Measurements from ENCODE around the gene SLC7A10. TPM values are rescaled to one million over a fixed set of nuclear protein-coding genes. Genes with fewer than 3 reads are reported as not detected.

Gene SLC7A10
- total and polyA plus RNA-seq, 2 donors from 2014 or later, result 0.41 TPM; not detected in 1

GRCh38 chr19:33248954-33249613, 23.4 kb upstream of the SLC7A10 start:
- TF ChIP-seq CTCF (IDR thresholded peaks at IDR 0.05; ENCODE audit: borderline replicate concordance, extremely low read depth, insufficient read depth), result no peak
- Histone ChIP-seq H3K9me3 (ENCODE audit: control insufficient read depth in 2 of 3, insufficient read depth in 1 of 3, low read length in 3 of 3) (peaks cover 0 to 7% (median 2%) of the 10 kb centered on the region in 3 donors), H3K36me3 (ENCODE audit: control insufficient read depth in 2 of 3, insufficient read depth in 3 of 3, low read length in 3 of 3) (peaks cover 0 to 2% (median 0%) of the 10 kb centered on the region in 3 donors), H3K27me3 (ENCODE audit: control insufficient read depth, insufficient read depth, low read length) (peaks cover 2% of the 10 kb centered on the region), H3K9ac (ENCODE audit: low read length in 3 of 3) (no peak overlapping the region), H3K4me1 (ENCODE audit: control insufficient read depth in 2 of 3, insufficient read depth in 2 of 3, low read depth in 1 of 3, low read length in 3 of 3) (no peaks in the 10 kb centered on the region), H3K27ac (ENCODE audit: low read depth in 2 of 2, low read length in 2 of 2) (no peak overlapping the region), H3K4me3 (ENCODE audit: low read length in 3 of 3) (no peak overlapping the region)
- FAIRE-seq (no peak), DNase-seq (peak in 1 of 5 donors; percentile 75)
- intact Hi-C loops (cut with DNase I), result no loop called here

GRCh38 chr19:33248553-33248953, 22.9 kb upstream of the SLC7A10 start:
- no peaks in the 10 kb centered on the region for H3K4me1 ChIP-seq (ENCODE audit: control insufficient read depth in 2 of 3, insufficient read depth in 2 of 3, low read depth in 1 of 3, low read length in 3 of 3)
- no peak overlapping the region for H3K27ac ChIP-seq (ENCODE audit: low read depth in 2 of 2, low read length in 2 of 2)
- intact Hi-C loops (cut with DNase I), result no loop called here
- peaks cover 0 to 7% (median 2%) of the 10 kb centered on the region in 3 donors for H3K9me3 ChIP-seq (ENCODE audit: control insufficient read depth in 2 of 3, insufficient read depth in 1 of 3, low read length in 3 of 3)
- H3K9ac ChIP-seq (ENCODE audit: low read length in 3 of 3), result no peak overlapping the region
- TF ChIP-seq CTCF (IDR thresholded peaks at IDR 0.05; ENCODE audit: borderline replicate concordance, extremely low read depth, insufficient read depth), result no peak
- peaks cover 2% of the 10 kb centered on the region for H3K27me3 ChIP-seq (ENCODE audit: control insufficient read depth, insufficient read depth, low read length)
- H3K4me3 ChIP-seq (ENCODE audit: low read length in 3 of 3), result no peak overlapping the region
- peaks cover 0 to 2% (median 0%) of the 10 kb centered on the region in 3 donors for H3K36me3 ChIP-seq (ENCODE audit: control insufficient read depth in 2 of 3, insufficient read depth in 3 of 3, low read length in 3 of 3)
- DNase-seq (peak in 1 of 5 donors; percentile 68), FAIRE-seq (no peak)

- H3K9ac ChIP-seq (ENCODE audit: low read length in 3 of 3), result no peak overlapping the region
- H3K4me3 ChIP-seq (ENCODE audit: low read length in 3 of 3), result no peak overlapping the region
- H3K27me3 ChIP-seq (ENCODE audit: control insufficient read depth, insufficient read depth, low read length), result peaks cover 2% of the 10 kb centered on the region
- H3K36me3 ChIP-seq (ENCODE audit: control insufficient read depth in 2 of 3, insufficient read depth in 3 of 3, low read length in 3 of 3), result peaks cover 0 to 2% (median 0%) of the 10 kb centered on the region in 3 donors
- no peak overlapping the region for H3K27ac ChIP-seq (ENCODE audit: low read depth in 2 of 2, low read length in 2 of 2)
- H3K9me3 ChIP-seq (ENCODE audit: control insufficient read depth in 2 of 3, insufficient read depth in 1 of 3, low read length in 3 of 3), result peaks cover 0 to 7% (median 2%) of the 10 kb centered on the region in 3 donors
- no peaks in the 10 kb centered on the region for H3K4me1 ChIP-seq (ENCODE audit: control insufficient read depth in 2 of 3, insufficient read depth in 2 of 3, low read depth in 1 of 3, low read length in 3 of 3)
- no peak for DNase-seq
- no peak for FAIRE-seq
- TF ChIP-seq CTCF (IDR thresholded peaks at IDR 0.05; ENCODE audit: borderline replicate concordance, extremely low read depth, insufficient read depth), result no peak
- intact Hi-C loops (cut with DNase I), result no loop called here
Observed at GRCh38 chr19:33248104-33248503, 22.5 kb upstream of the SLC7A10 start.
